HUDEP-2 (cell line): ENCODE data around the gene COL18A1.

Experiments
- DNase-seq, 76 experiments: peaks; one replicate each; lab custom pipeline; 2025; ENCODE audit not compliant: unreplicated experiment in 76 of 76; lab: John Stamatoyannopoulos, UW

Gene COL18A1

GRCh38 chr21:45396620-45396995 lies 8.4 kb upstream of the COL18A1 start:
- DNase-seq = no peak

- DNase-seq = no peak
Measured at GRCh38 chr21:45397381-45397780, 7.6 kb upstream of the COL18A1 start.

DNA sequence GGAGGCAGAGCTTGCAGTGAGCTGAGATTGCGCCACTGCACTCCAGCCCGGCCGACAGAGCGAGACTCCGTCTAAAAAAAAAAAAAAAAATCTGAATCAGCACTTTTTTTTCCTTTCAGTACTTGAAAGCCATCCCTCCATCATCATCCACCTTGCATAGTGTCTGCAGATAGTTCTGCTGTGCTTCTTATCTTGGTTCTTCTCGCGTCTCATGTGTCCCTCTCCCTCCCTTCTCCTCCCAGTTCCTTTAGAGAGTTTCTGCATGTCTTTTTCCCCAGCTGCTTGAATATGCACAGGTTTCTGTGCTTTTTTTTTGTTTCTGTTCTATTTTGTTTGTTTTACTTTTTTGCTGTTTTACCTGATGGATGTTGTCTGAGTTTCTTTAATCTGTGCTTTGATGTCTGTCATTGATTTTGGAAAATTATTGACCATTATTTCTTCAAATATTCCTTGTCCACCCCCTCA lies 3.9 kb upstream of the COL18A1 start:
- DNase-seq = no peak

DNA sequence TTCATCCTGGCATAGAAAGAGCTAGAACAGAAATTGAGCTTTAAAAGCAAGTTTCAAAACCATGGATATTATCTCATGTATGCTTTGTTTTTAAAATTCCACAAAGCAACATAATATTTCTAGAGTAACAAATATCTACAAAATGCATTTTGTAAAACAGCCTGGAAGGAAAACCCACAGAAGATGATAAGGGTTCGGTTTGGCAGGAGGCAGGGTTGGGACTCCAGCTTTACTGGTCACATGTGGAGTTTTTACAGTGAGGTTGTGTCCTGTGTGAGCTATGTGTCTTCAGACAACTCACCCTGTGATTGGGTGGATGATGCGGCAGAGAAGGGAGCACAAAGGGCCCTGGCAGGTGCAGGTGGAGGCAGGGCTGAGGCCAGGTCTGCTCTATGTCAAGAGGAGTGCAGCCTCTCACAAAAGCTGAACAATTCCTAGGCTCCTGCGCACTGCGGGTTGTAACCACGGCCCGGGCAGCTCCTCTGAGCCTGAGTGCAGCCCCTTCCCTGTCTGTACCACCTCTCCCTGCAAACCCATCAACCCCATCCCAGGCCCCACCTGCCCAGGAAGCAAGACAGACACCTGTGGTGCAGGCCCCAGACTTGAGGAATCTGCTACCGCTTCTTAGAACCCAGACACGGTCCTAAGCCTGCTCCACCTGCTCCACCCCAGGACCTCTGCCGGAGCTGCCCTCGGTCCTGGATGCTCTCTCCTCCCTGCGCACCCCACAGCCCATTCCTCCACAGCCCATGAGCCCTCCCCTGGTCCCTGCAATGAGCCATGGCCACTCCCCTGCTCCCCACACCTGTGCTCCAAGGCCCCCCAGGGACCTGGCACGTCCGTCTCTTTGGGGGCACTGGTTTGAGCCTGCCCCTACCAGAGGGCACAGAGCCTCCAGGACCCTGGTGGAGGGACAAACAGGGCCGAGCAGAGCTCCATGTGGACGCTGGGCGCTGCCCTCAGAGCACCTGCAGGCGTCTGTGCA lies 2.8 kb upstream of the COL18A1 start:
- DNase-seq = peak in 9 of 76 experiments; percentile 13 to 38 (median 18)

DNA sequence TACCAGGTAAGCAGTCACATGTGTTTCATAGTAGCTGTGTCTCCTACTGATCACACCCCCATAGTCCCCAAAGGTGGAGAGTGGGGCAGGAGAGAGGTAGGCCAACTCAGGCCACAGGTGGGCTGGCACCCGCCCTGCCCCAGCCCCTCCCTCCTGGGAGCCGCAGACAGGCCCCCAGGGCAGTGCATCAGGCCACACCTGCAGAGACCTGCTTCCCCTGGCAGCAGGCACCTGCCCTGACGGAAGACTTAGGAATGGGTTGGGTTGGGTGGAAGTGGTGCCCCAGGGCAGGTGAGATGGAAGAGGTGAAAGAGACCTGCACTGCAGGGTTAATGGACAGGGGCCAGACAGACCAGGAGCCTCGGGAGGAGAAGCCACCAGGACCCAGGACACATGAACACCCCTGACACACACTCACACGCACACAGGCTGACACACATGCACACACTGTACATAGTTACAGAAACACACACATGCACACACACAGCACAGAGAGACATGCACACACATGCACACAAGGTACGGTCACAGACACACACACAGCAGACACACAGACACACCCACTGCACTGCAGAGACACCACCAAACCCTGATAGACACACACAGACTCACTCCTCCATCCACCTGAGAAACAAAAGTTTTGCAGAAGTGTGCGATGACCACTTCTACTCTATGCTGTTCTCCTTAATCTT lies 1.7 kb upstream of the COL18A1 start:
- no peak for DNase-seq

DNA sequence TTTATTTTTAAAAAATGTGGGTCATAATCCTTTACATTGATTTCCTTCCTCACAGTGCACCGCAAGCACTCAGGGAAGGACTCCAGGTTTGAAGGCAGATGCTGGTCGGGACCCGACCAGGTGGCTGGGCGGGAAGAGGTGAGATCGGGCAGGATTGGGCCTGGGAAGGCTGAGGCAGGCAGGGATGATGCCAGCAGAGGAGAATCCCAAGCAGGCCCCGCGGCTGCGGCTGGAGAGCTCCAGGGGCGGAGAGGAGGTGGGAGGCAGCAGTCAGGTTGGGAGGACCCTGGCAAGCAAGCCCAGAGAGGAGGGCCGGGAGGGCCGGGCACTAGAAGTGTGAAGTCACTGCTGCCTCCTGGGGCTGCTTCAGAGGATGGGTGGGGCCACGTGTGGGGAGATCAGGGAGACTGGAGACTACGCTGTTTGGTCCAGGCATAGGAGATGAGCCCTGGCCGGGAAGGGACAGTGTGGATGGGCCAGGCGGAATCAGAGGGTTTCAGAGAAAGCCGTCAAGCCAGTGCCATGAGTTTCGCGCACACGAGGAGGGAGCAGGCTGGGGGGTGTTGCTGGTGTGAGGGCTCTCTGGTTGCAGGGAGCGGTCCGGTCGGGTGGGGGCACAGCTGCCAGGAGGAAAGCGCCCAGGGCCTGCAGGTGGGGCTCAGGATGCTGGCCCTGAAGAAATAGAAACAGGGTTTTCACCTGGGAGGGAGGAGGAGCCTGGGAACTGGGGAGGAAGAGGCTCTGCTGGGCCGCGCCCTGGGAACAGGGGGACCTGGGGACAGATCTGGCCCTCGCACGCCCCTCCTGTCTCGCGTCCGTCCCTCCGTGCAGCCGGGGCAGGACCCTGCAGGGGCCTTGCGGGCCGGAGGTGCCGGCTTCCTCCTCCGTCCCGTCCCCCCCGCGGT lies 888 bp upstream of the COL18A1 start:
- DNase-seq = peak in 32 of 76 experiments; percentile 21 to 66 (median 38)

- DNase-seq = peak in 39 of 76 experiments; percentile 16 to 65 (median 49)
Measured at GRCh38 chr21:45405271-45405818, 380 bp downstream of the COL18A1 start.

- peak in 14 of 76 experiments; percentile 21 to 62 (median 46) for DNase-seq
Measured at GRCh38 chr21:45405819-45406762, 1.1 kb downstream of the COL18A1 start.

DNA sequence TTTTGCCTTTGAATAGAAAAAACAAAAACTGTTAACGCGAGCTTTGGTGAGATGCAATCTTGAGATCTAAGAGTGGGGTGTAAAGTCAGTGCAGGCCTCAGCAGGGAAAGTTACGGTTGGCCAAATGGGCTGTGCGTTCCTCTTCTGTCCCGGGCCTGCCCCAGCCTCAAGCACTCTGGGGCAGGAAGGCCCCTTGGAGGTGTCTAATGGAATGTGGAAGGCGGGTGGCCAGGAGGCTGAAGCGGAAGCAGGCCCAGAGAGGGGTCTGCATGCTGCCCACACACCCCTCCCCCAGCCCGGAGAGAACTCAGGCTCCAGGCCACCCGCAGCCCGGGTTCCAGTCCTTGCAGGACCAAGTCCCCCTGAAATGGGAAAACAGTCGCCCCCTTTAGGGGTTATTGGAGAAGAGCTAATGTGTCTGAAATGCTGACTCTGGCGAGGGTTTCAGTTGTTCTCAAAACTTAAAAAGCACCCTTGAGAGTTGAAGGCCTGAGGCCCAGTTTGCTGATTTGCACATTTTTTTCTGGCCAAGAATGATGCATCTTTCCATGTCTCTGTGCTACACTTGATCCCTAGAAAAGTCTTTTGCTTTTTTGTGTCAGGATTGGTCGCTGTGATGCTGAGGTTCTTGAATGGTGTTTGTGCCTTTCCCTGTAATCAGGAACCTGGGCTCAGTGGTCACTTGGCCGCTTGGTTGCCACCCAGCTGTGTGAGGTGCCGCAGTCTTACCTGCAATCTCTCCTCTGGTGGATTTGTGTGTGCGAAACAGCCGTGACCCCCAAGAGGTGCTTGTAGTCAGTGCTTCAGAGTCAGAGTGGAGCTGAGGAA lies 2.0 kb downstream of the COL18A1 start:
- peak in 12 of 76 experiments; percentile 16 to 61 (median 49) for DNase-seq

- DNase-seq = no peak
Measured at GRCh38 chr21:45407629-45408247, 2.8 kb downstream of the COL18A1 start.

DNA sequence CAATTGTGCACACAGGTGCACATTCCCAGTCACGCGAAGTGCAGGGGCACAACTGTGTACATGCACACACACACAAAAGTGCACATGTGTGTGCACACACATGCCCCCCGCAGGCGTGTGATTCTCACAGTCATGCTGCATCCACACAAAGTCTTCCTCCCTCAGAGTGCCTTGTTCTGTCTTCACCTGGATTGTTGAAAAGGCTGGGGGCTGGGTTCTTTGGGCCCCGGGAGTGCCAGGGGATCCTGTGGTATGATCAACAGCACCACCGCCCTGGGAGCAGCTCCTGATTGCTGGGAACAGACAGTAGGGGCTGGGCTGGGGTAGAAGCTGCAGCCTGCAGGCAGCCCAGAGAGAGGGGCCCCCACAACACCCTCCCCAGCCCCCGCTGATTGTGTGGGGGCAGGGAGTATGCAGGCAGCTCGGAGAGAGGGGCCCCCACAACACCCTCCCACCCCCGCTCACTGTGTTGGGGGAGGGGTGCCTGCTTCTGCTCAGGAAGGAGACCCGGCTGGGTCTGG lies 3.4 kb downstream of the COL18A1 start:
- no peak for DNase-seq

- peak in 12 of 76 experiments; percentile 20 to 60 (median 38) for DNase-seq
Measured at GRCh38 chr21:45408801-45409261, 3.9 kb downstream of the COL18A1 start.

DNA sequence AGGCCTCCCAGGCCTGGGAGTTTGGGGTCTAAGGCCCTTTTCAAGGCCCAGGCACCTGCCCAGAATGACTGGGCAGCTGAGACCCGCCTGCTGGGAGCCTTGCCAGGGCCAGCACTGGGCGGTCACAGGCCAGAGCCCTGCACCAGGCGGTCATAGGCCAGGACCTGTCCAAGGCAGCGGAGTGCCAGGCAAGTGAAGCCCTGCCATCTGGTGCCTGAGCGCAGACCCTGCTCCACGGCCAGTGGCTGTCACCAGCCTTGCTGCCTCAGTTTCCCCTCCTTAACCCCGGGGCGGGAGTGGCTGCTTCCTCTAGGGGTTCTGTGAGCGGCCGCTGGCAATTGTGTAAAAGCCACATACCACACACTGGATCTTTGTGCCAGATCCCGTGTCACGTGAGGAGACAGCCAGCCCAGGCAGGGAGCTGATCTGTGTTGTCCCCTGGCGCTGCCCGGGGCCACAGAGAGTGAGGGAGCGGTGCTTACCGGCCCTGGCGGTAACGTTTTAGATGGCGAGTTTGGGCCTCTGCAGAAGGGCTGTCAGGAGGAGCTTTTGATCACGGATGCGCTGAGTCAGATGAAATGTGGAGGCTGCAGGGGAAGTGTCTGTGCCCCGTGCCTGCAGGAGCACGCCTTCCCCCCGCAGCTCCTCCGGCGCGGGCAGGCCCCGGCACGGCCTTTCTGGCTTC lies 4.6 kb downstream of the COL18A1 start:
- DNase-seq = peak in 57 of 76 experiments; percentile 24 to 76 (median 50)

DNA sequence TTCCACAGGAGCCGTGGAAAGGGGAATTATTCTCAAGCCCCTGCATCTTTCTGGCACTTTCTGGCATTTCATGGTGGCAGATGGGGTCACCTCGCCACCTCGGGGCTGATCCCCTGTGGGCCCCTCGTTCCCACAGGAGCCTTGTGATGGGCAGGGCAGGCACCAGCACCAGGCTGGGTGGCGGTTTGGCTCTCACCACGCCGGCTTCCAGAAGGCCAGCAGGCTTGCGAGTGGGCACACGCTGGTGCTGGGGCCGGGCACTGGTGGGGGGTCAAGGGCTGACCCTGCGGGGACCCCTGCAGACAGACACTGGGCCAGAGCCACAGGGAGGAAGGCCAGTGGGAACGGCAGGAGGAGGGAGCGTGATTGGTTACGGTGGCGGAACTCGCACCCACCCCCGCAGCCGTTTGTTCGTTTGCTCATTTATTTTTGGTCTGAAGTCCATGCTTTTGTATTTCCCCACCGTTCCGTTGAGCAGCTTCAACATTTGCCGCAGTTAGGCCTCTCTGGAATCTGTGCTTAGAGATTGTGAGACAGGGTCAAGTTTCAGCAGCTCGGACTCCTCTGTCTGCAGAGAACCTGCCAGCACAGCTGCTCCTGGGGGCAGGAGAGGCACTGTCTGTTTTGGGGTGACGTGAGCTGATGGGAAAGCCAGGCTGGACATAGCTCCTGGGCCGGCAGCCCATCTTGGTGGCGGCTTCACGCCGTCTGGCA lies 5.3 kb downstream of the COL18A1 start:
- peak in 6 of 76 experiments; percentile 17 to 78 (median 41) for DNase-seq

DNA sequence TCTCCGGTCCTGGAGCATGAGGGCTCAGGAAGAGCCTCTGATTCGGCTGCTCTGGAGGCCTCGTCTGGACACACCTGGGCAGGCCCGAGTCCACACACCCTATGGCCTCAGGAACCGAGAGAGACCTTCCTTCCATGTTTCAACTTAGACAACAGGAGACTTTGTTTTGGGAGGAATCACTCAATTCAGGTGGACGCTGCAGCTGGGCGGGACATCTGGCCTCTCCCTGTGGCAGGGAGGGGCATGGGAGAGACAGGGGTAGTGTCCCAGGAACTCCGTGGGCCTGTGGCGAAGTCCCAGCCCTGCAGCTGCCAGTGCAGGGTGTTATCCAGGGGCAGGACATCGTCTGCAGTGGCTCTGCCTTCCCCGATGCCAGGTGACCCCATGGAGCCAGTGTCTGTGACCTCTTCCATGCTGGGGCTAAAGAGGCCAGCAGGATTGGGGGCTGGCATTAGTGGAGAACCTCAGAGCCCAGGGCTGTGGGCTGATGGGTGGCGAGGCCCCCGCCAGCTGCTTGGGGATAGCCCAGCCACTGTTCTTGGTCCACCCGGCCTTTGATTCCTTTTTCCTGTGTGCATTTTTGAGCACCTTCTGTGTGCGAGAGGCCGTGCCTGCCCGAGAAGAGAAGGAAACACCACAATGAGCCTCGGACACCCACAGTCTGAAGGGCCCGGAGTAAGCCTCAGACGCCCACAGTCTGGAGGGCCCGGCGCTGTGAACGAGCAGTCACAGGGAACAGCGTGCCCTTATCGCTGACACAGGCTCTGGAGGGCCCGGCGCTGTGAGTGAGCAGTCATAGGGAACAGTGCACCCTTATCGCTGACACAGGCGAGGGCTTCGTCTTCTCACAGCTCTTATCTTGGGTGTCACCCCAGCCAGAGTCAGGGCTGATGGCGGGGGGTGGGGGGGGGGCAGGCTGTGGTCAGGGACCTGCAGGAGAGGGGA lies 6.2 kb downstream of the COL18A1 start:
- peak in 75 of 76 experiments; percentile 92 to 100 (median 98) for DNase-seq
